ENCODE measurements around the gene MED16.
"Not testable (repeated sequence)": the region's sequence is repeated elsewhere in the genome, so short reads cannot be mapped to it uniquely, and the experiment has no call there.

The MED16 gene

DNA sequence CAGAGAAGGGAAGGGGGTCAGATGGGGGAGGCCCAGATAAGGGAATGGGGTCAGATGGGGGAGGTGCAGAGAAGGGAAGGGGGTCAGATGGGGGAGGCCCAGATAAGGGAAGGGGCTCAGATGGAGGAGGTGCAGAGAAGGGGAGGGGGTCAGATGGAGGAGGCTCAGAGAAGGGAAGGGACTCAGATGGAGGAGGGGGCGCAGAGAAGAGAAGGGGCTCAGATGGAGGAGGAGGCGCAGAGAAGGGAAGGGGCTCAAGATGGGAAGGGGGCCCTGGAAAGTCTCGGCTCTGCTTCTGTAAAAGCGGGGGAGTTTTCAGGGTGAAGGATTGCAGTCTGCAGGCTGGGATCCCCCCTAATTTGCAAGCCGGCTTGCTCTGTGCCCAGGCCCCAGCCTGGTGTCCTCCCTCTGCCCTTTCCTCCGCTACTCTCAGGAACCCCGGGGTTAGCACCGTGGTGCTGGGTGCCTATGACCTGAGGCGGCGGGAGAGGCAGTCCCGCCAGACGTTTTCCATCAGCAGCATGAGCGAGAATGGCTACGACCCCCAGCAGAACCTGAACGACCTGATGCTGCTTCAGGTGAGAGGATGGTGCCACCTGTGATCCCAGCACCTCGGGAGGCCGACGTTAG lies 63.7 kb downstream of the MED16 start:
- no peak for DNase-seq (ENCODE audit: low read depth)

DNA sequence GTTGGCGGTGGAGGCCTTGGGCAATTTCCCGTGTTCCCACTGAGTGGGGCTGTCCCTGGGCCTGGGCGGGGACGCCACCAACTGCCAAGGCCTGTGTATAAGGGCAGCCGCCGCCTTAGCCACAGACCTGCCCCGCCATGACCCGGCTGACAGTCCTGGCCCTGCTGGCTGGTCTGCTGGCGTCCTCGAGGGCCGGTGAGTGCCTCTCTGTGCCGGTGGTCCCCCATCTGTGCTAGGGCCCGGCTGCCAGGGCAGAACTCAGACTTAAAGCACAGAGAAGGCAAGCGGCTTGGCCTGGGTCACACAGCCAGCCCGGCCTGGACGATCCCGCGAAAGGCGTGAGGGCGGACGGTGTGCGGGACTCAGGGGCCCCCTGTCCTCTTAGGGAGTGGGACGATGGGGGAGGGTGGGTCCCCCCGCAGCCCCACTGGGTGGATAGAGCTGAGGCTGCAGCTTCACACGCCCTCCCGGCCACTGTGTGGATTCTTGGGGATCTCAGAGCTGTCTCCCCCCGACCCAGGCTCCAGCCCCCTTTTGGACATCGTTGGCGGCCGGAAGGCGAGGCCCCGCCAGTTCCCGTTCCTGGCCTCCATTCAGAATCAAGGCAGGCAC lies 65.2 kb downstream of the MED16 start, which contains the start of gene AZU1:
Gene AZU1, plus strand, starts transcription at position 128 of the 612 bp plus-strand sequence. Its CDS starts 10 bp downstream, at position 138.
- no peak for DNase-seq (ENCODE audit: low read depth)

DNA sequence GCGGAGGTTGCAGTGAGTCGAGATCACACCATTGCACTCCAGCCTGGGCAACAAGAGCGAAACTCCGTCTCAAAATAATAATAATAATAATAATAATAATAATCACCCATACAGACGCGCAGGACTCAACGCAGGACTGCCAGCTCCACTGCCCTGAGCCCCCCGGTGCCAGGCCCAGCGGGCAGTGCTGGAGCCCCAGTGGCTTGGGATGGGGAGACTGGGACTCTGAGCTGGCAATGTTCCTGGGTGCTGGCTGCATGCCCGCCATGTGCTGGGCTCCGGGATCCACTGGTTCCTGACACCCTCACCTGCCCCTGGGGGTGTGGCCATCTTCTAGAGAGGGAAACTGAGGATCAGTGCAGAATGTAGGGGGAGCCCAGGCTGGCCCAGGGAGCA lies 65.7 kb downstream of the MED16 start:
- DNase-seq (ENCODE audit: low read depth) = no peak

DNA sequence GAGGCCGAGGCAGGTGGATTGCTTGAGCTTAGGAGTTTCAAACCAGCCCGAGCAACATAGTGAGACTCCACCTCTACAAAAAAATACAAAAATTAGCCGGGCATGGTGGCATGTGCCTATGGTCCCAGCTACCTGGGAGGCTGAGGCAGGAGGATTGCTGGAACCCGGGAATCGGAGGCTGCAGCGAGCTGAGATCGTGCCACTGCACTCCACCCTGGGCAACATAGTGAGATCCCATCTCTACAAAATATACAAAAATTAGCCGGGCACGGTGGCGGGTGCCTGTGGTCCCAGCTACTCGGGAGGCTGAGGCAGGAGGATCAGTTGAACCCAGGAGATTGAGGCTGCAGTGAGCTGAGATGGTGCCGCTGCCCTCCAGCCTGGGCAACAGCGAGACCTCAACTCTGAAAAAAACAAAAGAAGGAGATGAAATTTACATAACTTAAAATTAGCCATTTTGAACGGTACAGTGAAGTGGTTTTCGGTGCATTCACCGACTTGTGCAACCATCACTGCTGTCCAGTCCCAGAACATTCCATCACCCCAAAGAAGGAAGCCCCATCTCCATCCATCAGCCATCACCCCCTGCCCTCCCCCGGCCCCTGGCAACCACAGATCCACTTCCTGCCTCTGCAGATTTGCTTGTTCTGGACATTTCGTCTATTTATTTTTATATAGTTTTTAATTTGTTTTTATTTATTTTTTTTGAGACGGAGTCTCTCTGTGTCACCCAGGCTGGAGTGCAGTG lies 66.9 kb downstream of the MED16 start:
- DNase-seq (ENCODE audit: low read depth) = no peak

DNA sequence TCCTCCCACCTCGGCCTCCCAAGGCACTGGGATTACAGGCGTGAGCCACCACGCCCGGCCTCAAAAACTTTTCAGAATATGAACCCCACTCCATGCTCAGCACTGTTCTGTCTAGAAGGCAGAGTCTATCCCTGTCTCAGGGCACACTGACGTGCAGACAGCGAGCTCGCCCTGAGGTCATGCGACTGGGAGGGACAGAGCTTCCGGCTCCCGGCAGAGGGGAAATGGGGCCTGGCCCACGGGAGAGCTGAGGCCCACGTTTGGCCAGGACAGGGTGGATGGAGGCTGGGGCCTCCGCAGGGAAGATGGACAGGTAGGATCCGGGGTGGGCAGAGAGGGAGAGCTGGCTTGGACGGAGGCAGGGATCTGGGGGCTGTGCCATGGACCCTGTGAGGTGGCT lies 68.1 kb downstream of the MED16 start:
- DNase-seq (ENCODE audit: low read depth) = no peak

DNA sequence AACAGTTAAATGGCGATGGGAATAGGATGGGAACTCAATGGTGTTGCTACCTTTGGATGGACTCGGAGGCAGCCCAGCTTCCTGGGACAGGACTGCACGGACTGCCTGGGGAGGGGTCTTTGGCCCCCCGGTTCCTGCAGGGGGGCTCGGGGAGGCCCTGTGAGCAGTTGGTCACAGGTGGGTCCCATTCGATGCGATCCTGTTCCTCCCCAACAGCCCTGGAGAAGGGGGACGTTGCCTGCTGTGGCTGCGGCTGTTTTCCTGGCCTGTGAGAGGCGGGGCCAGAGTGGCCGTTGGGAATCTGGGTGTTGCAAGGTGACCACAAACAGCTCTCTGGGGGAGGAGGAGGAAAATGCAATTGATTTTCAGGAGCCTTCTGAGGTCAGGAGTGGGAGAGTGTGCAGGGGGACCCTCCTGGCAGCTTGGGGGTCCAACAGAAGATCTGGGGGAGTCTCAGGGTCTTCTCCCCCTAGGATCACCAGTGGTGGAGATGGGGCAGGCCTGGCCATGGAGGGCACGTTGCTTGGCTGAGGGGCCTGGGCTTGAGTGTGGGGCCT lies 69.3 kb downstream of the MED16 start:
- DNase-seq (ENCODE audit: low read depth) = no peak

DNA sequence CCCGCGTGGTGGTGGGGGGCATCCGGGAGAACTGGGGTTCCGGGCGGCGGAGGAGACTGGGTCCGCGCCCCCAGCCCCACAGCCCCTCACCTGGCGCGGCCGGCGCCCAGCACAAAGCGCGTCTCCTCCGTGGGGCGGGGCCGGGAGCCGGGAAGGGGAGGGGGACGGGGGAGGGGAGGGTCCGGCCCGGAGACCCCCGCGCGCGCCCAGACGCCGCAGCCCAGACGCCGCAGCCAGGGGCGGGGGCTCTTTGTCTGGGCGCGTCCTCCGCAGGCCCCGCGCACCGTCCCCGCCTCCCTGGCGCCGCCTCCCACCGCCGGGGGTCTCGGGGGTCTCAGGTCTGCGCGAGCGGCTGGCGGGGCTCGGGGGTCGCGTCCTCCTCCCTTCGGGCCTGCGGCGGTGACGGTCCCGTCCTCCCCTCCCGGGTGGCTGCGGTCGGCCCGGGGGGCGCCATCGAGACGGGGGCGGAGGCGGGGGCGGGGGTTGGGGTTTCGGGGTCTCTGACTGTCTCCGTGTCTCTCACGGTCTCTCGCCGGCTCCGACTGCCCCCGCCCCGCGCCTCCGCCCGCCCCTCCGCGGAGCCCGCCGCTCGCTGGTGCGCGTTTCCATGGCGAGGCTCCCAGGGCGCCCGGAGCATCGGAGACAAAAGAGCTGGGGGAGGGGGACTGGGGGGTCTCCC lies 71.0 kb downstream of the MED16 start, which contains the start of gene PLPPR3:
Gene PLPPR3, minus strand, starts transcription at position 131 of the 679 bp plus-strand sequence. CDS start 396 bp downstream, outside the sequence.
- no peak for DNase-seq (ENCODE audit: low read depth)

DNA sequence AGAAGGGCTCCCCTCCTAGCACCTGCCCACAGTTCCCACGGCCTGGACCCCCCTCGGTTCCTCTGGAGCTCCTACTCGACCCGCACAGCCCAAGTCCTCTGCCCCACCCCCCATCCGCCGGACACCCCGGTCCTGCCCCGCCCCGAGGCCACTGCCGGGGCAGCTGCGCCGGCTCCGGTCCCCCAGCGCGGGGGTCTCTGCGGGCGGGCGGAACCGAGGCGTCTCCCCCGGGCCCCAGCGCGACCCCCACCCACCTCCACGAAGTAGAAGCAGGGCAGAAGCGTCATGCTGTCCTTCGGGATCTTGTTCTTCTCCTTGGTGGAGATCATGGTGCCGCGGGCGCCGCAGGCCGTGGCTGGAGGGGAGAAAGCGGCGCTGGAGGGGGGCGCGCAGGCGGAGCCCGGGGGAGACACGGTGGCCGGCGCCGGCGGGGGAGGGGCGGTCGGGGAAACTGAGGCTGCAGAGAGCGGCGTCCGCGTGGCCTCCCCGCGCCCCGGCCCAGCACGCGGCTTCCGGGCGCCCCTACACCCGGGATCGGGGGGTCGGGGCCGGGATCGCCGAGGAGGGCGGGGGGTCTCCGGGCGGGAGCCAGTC lies 71.7 kb downstream of the MED16 start:
- no peak for DNase-seq (ENCODE audit: low read depth)

DNA sequence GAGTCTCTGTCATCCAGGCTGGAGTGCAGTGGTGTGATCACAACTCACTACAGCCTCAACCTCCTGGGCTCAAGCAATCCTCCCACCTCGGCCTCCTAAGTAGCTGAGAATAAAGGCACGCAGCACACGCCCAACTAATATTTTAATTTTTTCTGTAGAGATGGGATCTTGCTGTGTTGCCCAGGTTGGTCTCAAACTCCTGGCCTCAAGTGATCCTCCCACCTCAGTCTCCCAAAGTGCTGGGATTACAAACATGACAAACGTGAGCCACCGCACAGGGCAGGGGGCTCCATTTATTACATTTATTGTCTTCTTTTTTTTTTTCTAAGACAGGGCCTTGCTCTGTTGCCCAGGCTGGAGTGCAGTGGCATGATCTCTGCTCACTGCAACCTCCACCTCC lies 72.8 kb downstream of the MED16 start:
- not testable (repeated sequence) for DNase-seq (ENCODE audit: low read depth)
